ENCODE results near the gene ANKFN1. TPM values are rescaled to one million over a fixed set of nuclear protein-coding genes. Genes with fewer than 3 reads are reported as not detected.

ANKFN1 gene
- polyA plus RNA-seq, 3 donors: not detected

DNA sequence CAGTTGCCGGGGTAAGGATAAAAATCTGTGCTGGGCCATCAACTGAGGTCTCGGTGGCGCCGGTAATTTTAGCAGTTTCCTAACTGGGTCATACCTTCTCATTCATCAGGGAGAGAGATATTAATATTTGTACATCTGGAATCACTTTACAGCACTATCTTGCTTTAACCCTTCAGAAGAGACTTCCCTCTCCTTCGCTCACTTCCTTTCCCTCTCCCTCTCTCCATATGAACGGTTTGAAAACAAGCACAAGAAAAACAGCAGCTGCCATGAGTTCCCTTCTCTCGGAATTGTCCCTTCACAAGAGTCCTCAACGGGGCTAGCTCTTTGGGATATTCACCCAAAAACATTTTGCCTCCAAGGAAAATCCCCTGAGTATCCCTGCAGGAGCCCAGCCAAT lies 295.9 kb downstream of the ANKFN1 start:
- Histone ChIP-seq H3K27ac (ENCODE audit: low read depth in 1 of 2, low read length in 2 of 2) (no peak overlapping the region), H3K9ac (ENCODE audit: insufficient read depth, low read length, poor library complexity, severe bottlenecking) (no peak overlapping the region), H3K36me3 (replicated peaks in 1 of 2; ENCODE audit: control insufficient read depth in 1 of 2, insufficient read depth in 2 of 2, low read length in 2 of 2) (no peaks in the 10 kb centered on the region), H3K9me3 (replicated peaks in 1 of 2; ENCODE audit: control insufficient read depth in 1 of 2, insufficient read depth in 1 of 2, low read length in 2 of 2) (no peaks in the 10 kb centered on the region), H2AFZ (ENCODE audit: insufficient read depth, low read depth, low read length, poor library complexity, severe bottlenecking) (no peak overlapping the region), H3K79me2 (ENCODE audit: insufficient read depth, low read length) (no peaks in the 10 kb centered on the region), H3K4me1 (ENCODE audit: control insufficient read depth in 1 of 2, insufficient read depth in 2 of 2, low read length in 2 of 2) (no peaks in the 10 kb centered on the region), H3K4me3 (replicated peaks in 1 of 3; ENCODE audit: low read depth in 2 of 3, low read length in 3 of 3) (no peak overlapping the region), H3K4me2 (replicated peaks; ENCODE audit: extremely low read depth, low read length, poor library complexity, severe bottlenecking) (no peak overlapping the region), H3K27me3 (ENCODE audit: control insufficient read depth in 2 of 2, insufficient read depth in 2 of 2, low read length in 2 of 2) (no peaks in the 10 kb centered on the region), H4K20me1 (ENCODE audit: insufficient read depth, low read length) (no peaks in the 10 kb centered on the region)
- intact Hi-C loops (cut with micrococcal nuclease): no loop called here
- Mint-ChIP-seq H3K36me3 (no peaks in the 10 kb centered on the region), H3K4me1 (no peaks in the 10 kb centered on the region), H3K27me3 (ENCODE audit: low read depth in 3 of 3) (peaks cover 2 to 3% (median 3%) of the 10 kb centered on the region in 3 donors), H3K9me3 (peaks cover 0 to 2% (median 0%) of the 10 kb centered on the region in 7 donors), H3K4me3 (no peak overlapping the region), H3K27ac (no peak overlapping the region)
- DNase-seq: no peak
- TF ChIP-seq, protein P1, sequence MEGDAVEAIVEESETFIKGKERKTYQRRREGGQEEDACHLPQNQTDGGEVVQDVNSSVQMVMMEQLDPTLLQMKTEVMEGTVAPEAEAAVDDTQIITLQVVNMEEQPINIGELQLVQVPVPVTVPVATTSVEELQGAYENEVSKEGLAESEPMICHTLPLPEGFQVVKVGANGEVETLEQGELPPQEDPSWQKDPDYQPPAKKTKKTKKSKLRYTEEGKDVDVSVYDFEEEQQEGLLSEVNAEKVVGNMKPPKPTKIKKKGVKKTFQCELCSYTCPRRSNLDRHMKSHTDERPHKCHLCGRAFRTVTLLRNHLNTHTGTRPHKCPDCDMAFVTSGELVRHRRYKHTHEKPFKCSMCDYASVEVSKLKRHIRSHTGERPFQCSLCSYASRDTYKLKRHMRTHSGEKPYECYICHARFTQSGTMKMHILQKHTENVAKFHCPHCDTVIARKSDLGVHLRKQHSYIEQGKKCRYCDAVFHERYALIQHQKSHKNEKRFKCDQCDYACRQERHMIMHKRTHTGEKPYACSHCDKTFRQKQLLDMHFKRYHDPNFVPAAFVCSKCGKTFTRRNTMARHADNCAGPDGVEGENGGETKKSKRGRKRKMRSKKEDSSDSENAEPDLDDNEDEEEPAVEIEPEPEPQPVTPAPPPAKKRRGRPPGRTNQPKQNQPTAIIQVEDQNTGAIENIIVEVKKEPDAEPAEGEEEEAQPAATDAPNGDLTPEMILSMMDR (IDR thresholded peaks at IDR 0.05): no peak
- 96% methylated on average over 2 of the region's 8 CpGs for WGBS (ENCODE audit: insufficient coverage)

DNA sequence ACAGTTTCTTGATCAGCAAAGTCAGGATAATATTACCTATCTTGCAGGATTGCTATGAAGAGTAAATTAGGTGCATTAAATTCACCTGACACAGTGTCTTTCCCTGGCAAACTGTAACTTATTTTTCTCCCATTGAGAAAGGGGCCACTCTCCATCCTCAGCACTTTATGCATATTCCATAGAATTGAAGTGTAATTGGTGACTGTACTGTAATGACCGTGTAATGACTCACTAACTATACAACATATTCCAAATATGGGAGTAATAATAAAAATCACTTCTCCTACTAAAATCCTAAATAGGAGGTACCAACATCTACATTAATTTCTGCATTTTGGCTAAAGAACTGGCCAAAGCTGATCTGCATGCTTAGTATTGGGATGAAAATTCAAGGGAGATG lies 298.4 kb downstream of the ANKFN1 start:
- WGBS (ENCODE audit: insufficient coverage): no CpG with 5 or more reads among the region's 1 CpG
- Histone ChIP-seq H4K20me1 (ENCODE audit: insufficient read depth, low read length) (no peaks in the 10 kb centered on the region), H3K4me3 (replicated peaks in 1 of 3; ENCODE audit: low read depth in 2 of 3, low read length in 3 of 3) (no peak overlapping the region), H3K4me2 (replicated peaks; ENCODE audit: extremely low read depth, low read length, poor library complexity, severe bottlenecking) (no peak overlapping the region), H3K27ac (ENCODE audit: low read depth in 1 of 2, low read length in 2 of 2) (no peak overlapping the region), H3K4me1 (ENCODE audit: control insufficient read depth in 1 of 2, insufficient read depth in 2 of 2, low read length in 2 of 2) (no peaks in the 10 kb centered on the region), H3K27me3 (ENCODE audit: control insufficient read depth in 2 of 2, insufficient read depth in 2 of 2, low read length in 2 of 2) (no peaks in the 10 kb centered on the region), H2AFZ (ENCODE audit: insufficient read depth, low read depth, low read length, poor library complexity, severe bottlenecking) (no peak overlapping the region), H3K36me3 (replicated peaks in 1 of 2; ENCODE audit: control insufficient read depth in 1 of 2, insufficient read depth in 2 of 2, low read length in 2 of 2) (no peaks in the 10 kb centered on the region), H3K9ac (ENCODE audit: insufficient read depth, low read length, poor library complexity, severe bottlenecking) (no peak overlapping the region), H3K9me3 (replicated peaks in 1 of 2; ENCODE audit: control insufficient read depth in 1 of 2, insufficient read depth in 1 of 2, low read length in 2 of 2) (no peaks in the 10 kb centered on the region), H3K79me2 (ENCODE audit: insufficient read depth, low read length) (no peaks in the 10 kb centered on the region)
- intact Hi-C loops (cut with micrococcal nuclease): no loop called here
- Mint-ChIP-seq H3K27me3 (ENCODE audit: low read depth in 3 of 3) (peaks cover 2 to 3% (median 3%) of the 10 kb centered on the region in 3 donors), H3K9me3 (peaks cover 0 to 2% (median 0%) of the 10 kb centered on the region in 7 donors), H3K36me3 (no peaks in the 10 kb centered on the region), H3K27ac (no peak overlapping the region), H3K4me3 (no peak overlapping the region), H3K4me1 (no peaks in the 10 kb centered on the region)
- DNase-seq: no peak
- TF ChIP-seq, protein P1 (IDR thresholded peaks at IDR 0.05): no peak
